Measurements from ENCODE around the gene SETD7.

SETD7 gene

DNA sequence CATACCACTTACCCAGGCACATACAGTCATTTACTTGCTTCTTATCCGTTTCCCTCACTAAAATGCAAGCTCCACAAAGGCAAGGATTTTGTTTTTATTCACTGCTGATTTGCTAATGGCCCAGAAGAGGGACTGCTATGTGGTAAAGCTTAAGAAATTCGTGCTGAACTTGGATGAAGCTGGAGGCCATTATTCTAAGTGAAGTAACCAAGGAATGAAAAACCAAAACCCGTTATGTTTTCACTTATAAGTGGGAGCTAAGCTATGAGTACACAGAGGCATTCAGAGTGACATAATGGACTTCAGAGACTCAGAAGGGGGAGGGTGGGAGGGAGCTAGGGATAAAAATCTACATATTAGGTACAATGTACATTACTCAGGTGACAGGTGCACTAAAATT lies 54.9 kb downstream of the SETD7 start:
- Mint-ChIP-seq H3K4me3 (no peak overlapping the region), H3K9me3 (peaks cover 0 to 3% of the 10 kb centered on the region in 2 donors), H3K27ac (no peak overlapping the region), H3K4me1 (no peaks in the 10 kb centered on the region), H3K27me3 (no peaks in the 10 kb centered on the region), H3K36me3 (peaks cover 16 to 32% of the 10 kb centered on the region in 2 donors)
- no peak for ATAC-seq (replicated peaks)
- DNase-seq = no peak

DNA sequence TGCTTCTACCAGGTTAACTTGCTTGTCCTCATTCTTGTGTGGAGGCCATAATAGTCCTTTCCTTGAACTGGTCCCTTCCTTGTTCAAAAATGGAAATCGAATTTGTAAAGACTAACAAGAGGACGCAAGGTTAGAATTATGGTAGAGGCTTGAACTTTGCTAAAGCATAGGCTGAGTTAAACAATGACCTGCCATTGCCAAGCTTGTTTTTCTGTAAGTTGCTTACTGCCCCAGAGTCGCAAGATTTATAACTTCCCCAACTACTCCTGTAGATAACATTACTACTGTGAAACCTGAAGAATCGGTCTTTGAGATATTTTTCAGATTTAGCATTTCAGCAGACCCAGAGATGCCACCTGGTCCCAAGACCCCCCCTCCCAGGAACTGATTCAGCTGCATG lies 56.8 kb downstream of the SETD7 start:
- peaks cover 8 to 26% of the 10 kb centered on the region in 2 donors for H3K36me3 Mint-ChIP-seq
- no peak overlapping the region for H3K4me3 Mint-ChIP-seq
- H3K27me3 Mint-ChIP-seq = no peaks in the 10 kb centered on the region
- H3K4me1 Mint-ChIP-seq = no peaks in the 10 kb centered on the region
- no peak overlapping the region for H3K27ac Mint-ChIP-seq
- H3K9me3 Mint-ChIP-seq = peaks cover 0 to 3% of the 10 kb centered on the region in 2 donors
- ATAC-seq (replicated peaks) (no peak), DNase-seq (no peak)

DNA sequence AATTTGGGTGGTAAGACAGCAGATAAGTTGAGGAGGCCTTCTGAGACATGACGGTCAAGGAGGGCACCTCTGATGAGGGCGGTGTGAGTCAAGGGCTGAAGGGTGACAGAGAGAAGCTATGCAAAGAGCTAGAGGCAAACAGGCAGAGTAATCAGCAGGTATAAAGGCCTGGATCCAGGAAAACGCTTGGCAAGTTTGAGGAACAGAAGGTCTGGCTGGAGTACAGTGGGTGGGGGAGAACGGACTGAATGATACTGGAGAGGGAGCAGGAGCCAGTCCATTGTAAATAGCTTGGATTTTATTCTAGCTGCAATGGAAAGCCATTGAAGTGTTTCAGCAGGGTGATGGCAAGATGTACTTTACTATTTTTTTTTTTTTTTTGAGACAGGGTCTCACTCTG lies 62.8 kb downstream of the SETD7 start:
- ATAC-seq (replicated peaks) = no peak
- Mint-ChIP-seq H3K4me1 (no peaks in the 10 kb centered on the region), H3K36me3 (peaks cover 5 to 10% of the 10 kb centered on the region in 2 donors), H3K9me3 (peaks cover 0 to 2% of the 10 kb centered on the region in 2 donors), H3K27me3 (no peaks in the 10 kb centered on the region), H3K4me3 (no peak overlapping the region), H3K27ac (no peak overlapping the region)
- DNase-seq = no peak

DNA sequence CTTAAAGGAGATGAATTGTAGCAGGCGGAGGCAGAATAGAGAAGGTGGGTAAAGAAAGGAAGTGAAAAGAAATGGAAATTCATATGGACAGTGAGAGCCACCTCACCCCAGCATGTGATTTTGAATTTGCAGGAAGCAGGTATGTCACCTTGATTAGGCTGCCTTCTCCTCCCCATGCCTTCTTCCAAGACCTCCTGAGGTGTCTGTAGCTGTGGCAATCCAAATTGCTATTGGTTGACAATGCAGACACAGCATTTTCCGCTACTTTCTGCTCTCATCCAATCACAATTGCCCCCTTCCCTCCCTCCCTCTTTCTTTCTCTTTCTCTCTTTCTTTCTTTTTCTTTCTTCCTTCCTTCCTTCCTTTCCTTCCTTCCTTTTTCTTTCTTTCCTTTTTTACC lies 63.6 kb downstream of the SETD7 start:
- peaks cover 5 to 10% of the 10 kb centered on the region in 2 donors for H3K36me3 Mint-ChIP-seq
- H3K27ac Mint-ChIP-seq = no peak overlapping the region
- H3K27me3 Mint-ChIP-seq = no peaks in the 10 kb centered on the region

DNA sequence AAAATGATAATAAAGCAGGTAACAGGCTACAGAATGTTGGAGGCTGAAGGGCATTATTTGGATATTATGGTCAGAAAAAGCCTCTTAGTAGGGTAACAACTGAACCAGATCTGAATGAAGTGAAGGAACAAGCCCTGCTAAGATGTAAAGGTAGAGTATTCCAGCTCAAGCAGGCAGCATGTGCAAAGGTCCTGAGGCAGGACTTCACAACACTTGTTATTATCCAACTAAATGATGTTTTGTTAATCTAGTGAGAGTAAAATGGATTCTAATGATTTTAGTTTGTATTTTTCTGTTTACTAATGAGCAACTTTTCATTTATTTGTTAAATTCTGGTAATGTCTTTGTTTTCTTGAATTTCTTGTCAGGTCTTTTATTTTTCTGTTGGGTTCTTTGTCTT lies 66.4 kb downstream of the SETD7 start:
- DNase-seq (no peak), ATAC-seq (replicated peaks) (no peak)
- peaks cover 5 to 9% of the 10 kb centered on the region in 2 donors for H3K36me3 Mint-ChIP-seq
- no peaks in the 10 kb centered on the region for H3K27me3 Mint-ChIP-seq
- H3K4me3 Mint-ChIP-seq = no peak overlapping the region
- no peak overlapping the region for H3K27ac Mint-ChIP-seq
- no peaks in the 10 kb centered on the region for H3K4me1 Mint-ChIP-seq
- H3K9me3 Mint-ChIP-seq = peaks cover 0 to 2% of the 10 kb centered on the region in 2 donors

More for the DNA sequence above, 63.6 kb downstream of the SETD7 start:
- H3K4me3 Mint-ChIP-seq = no peak overlapping the region
- H3K9me3 Mint-ChIP-seq = peaks cover 0 to 2% of the 10 kb centered on the region in 2 donors
- H3K4me1 Mint-ChIP-seq = no peaks in the 10 kb centered on the region
- no peak for DNase-seq
- ATAC-seq (replicated peaks) = no peak

DNA sequence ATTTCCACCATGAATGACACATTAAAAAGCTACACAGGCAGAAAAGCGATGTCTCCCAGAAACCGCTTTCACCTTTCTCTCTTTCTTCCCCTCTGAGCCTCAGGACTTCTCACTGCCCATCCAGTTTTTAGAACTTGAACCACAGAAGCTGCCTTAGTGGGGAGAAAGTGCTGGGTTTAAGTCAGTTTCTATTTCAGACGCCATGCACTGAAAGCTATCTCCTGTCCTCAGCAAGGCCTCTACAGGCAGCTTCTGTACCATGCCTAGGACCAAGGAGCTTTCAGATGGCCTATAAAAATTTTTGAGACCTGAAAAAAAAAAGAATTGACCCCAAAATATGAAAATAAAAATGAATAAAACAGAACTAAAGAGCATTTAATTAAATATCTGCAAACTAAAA lies 67.6 kb downstream of the SETD7 start:
- Mint-ChIP-seq H3K27me3 (no peaks in the 10 kb centered on the region), H3K9me3 (peaks cover 0 to 2% of the 10 kb centered on the region in 2 donors), H3K27ac (no peak overlapping the region), H3K36me3 (peaks cover 5 to 9% of the 10 kb centered on the region in 2 donors), H3K4me3 (no peak overlapping the region), H3K4me1 (no peaks in the 10 kb centered on the region)
- DNase-seq = no peak
- ATAC-seq (replicated peaks) = no peak

DNA sequence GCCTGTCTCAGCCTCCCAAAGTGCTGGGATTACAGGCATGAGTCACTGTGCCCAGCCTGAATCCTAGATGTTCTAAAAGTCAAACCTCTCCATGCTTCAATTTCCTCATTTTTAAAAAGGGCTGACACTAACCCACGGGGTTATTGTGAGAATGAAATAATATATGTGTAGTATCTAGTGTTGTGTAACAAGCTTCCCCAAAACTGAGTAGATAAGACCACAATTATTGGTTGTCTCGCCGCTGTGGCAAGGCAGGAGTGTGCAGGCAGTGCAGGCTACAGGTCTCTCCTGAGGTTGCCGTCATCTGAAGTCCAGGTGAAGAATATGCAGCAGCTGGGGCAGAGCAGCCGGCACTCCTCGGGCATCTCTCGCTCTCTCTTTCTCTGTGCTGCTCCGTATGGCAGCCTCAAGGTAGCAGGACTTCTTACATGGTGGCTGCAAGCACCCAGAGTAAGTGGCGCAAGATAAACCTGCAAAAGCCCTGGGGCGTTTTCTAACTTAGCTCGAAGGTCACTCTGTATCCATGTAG lies 71.2 kb downstream of the SETD7 start:
- Mint-ChIP-seq H3K9me3 (peaks cover 0 to under 1% of the 10 kb centered on the region in 2 donors), H3K27me3 (no peaks in the 10 kb centered on the region), H3K27ac (no peak overlapping the region), H3K36me3 (peaks cover 0 to 10% of the 10 kb centered on the region in 2 donors), H3K4me3 (no peak overlapping the region), H3K4me1 (peaks cover 0 to under 1% of the 10 kb centered on the region in 2 donors)
- DNase-seq (no peak), ATAC-seq (replicated peaks) (no peak)

DNA sequence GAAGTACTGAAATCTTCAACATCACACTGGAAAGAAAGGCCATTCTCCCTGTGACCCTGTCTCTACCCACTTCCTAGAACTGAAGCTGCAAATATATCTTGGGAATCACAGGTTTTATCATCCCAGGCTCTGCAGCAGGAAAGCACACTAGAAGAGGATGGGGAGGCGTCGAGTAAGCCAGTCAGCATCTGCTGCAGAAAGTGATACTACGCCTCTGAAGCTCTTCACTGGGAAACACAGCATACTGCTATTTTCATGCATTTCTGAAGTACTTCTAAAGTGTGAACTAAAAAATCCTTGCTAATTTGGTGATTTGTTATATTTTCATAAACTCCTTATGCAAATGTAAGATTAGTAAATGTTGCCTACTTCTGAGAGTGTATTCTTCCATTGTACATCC lies 73.0 kb downstream of the SETD7 start:
- no peak for ATAC-seq (replicated peaks)

DNA sequence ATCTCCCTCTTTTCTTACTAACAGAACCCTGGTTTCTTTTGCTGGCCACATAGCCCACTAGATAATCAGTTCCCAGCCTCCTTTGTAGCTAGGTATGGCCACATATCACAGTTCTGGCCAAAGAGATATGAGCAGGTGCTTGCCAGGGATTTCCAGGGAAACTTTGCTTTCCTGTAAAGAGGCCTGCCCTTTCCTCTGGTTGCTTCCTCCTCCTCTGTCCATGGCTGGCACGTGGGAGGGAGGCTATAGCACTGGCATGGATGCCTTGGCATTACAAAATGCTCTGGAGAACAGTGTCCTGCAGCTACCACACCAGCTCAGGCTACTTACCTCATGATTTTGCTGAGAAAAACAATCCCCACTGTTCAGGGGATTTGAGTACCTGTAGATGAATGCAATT lies 74.6 kb downstream of the SETD7 start:
- no peak for ATAC-seq (replicated peaks)
- no peak for DNase-seq
- Mint-ChIP-seq H3K27me3 (no peaks in the 10 kb centered on the region), H3K27ac (no peak overlapping the region), H3K4me3 (no peak overlapping the region), H3K36me3 (peaks cover 5 to 17% of the 10 kb centered on the region in 2 donors), H3K4me1 (peaks cover 6 to 12% of the 10 kb centered on the region in 2 donors), H3K9me3 (no peaks in the 10 kb centered on the region)

More for the DNA sequence above, 73.0 kb downstream of the SETD7 start:
- H3K36me3 Mint-ChIP-seq = peaks cover 5 to 14% of the 10 kb centered on the region in 2 donors
- no peak overlapping the region for H3K27ac Mint-ChIP-seq
- peaks cover 6 to 12% of the 10 kb centered on the region in 2 donors for H3K4me1 Mint-ChIP-seq
- no peaks in the 10 kb centered on the region for H3K27me3 Mint-ChIP-seq
- no peaks in the 10 kb centered on the region for H3K9me3 Mint-ChIP-seq
- no peak for DNase-seq
- H3K4me3 Mint-ChIP-seq = no peak overlapping the region

DNA sequence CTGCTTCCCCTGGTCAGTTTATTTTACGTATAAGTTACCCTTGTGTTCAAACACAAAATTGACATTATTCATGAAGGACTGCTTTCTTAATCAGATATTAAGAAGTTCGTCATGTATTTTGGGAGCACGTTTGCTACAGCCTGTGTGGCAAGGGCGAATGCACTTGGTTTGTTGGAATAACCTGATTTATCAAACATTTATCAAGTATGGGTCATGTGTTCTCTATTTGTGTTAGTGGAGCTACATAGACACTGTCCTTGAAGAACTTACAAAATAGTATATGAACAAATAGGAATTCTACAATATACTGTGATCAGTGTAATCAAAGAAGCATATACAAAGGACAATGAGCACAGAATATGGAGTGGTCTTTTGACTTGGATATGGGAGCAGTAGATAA lies 79.7 kb downstream of the SETD7 start:
- ATAC-seq (replicated peaks) = no peak
- Mint-ChIP-seq H3K4me3 (no peak overlapping the region), H3K4me1 (peaks cover 7 to 16% of the 10 kb centered on the region in 2 donors), H3K9me3 (peaks cover 0 to 1% of the 10 kb centered on the region in 2 donors), H3K36me3 (peaks cover 13 to 36% of the 10 kb centered on the region in 2 donors), H3K27ac (no peak overlapping the region), H3K27me3 (no peaks in the 10 kb centered on the region)
- no peak for DNase-seq

DNA sequence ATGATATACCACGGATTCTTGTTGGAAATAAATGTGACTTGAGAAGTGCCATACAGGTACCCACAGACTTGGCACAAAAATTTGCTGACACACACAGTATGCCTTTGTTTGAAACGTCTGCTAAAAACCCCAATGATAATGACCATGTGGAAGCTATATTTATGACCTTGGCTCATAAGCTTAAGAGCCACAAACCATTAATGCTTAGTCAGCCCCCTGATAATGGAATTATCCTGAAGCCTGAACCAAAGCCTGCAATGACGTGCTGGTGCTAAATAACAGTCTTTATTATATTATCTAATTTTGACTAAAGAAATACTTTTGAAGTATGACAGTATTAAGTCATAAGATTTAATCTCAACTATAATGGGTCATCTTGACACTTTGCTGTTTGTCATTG lies 83.2 kb downstream of the SETD7 start:
- Mint-ChIP-seq H3K9me3 (peaks cover 9 to 11% of the 10 kb centered on the region in 2 donors), H3K27ac (no peak overlapping the region), H3K4me1 (peaks cover 20 to 33% of the 10 kb centered on the region in 2 donors), H3K4me3 (no peak overlapping the region), H3K27me3 (no peaks in the 10 kb centered on the region), H3K36me3 (peaks cover 27 to 57% of the 10 kb centered on the region in 2 donors)
- ATAC-seq (replicated peaks) = no peak
- no peak for DNase-seq

DNA sequence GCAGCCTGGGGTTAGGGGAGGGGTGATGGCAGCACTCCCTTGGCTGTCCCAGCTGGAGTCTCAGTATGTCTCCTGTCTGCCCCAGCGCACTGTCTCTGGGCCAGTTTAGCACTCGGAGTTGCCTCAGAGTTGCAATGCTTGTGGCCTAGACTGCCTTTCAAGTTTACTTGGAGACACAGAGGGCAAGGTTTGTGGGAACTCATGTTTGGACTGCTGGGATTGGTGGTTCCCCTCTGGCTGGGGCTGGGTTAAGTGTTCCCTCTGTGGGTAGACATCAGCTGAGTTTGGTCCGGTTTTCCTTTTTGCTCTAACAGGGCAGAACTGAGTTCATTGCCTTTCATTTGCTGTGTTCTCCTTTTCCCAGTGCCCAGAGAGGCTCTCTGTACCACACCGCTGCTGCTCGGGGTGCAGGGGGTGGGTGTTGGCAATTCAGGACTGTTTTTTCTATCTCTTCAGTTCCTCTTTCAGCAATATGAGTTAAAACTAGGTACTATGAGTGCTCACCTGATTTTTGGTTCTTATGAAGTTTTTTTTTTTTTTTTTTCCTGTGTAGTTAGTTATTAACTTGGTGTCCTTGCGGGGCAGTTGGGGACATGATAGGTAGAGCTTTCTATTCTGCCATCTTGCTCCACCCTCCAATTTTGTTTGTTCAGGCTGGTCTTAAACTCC lies 84.9 kb downstream of the SETD7 start:
- H3K27ac Mint-ChIP-seq = no peak overlapping the region
- no peak overlapping the region for H3K4me3 Mint-ChIP-seq
- ATAC-seq (replicated peaks) (peak; percentile 95 to 96), DNase-seq (peak; percentile 11)
- no peaks in the 10 kb centered on the region for H3K27me3 Mint-ChIP-seq
- H3K4me1 Mint-ChIP-seq = peaks cover 20 to 33% of the 10 kb centered on the region in 2 donors
- H3K9me3 Mint-ChIP-seq = peaks cover 9 to 12% of the 10 kb centered on the region in 2 donors
- H3K36me3 Mint-ChIP-seq = peaks cover 28 to 54% of the 10 kb centered on the region in 2 donors

DNA sequence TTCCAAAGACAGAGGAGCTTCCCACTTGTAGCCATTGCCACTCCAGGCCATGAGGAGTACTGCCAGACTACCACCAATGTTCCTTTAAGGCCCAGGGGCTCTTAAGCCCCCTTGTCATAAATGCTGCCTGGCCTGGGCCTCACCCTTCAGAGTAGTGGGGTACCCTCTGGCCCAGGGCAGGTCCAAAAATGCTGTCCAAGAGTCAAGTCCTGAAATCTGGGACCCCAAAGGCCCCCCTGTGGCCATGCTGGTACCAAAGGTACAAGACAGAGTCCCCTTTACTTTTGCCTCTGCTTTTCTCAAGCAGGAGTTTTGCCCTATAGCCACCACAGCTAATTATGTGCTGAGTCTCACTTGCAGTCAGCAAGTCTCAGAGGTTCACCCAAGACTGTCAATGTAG lies 85.7 kb downstream of the SETD7 start:
- H3K9me3 Mint-ChIP-seq = peaks cover 9 to 12% of the 10 kb centered on the region in 2 donors
- no peak overlapping the region for H3K27ac Mint-ChIP-seq
- no peak overlapping the region for H3K4me3 Mint-ChIP-seq
- no peaks in the 10 kb centered on the region for H3K27me3 Mint-ChIP-seq
- H3K36me3 Mint-ChIP-seq = peaks cover 30 to 53% of the 10 kb centered on the region in 2 donors
- DNase-seq = no peak
- peak in 1 of 2 donors; percentile 8 for ATAC-seq (replicated peaks)
- H3K4me1 Mint-ChIP-seq = peaks cover 21 to 38% of the 10 kb centered on the region in 2 donors

DNA sequence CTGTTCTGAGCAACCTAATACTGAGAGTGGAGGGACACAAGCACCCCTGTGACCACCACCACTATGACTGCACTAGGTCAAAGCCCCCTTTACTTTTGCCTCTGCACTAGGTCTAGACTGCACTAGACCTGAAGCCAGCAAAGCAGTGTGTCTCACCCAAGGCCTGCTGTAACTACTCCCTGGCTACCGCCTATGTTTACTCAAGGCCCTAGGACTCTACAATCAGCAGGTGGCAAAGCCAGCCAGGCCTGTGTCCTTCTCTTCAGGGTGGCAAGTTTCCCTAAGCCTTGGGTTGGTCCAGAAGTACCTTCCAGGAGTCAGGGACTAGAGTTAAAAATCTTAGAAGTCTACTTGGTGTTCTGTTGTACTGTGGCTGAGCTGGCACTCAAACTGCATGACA lies 86.2 kb downstream of the SETD7 start:
- H3K27ac Mint-ChIP-seq = no peak overlapping the region
- no peaks in the 10 kb centered on the region for H3K27me3 Mint-ChIP-seq
- peaks cover 33 to 55% of the 10 kb centered on the region in 2 donors for H3K36me3 Mint-ChIP-seq
- peaks cover 23 to 41% of the 10 kb centered on the region in 2 donors for H3K4me1 Mint-ChIP-seq
- DNase-seq = no peak
- no peak for ATAC-seq (replicated peaks)
- no peak overlapping the region for H3K4me3 Mint-ChIP-seq
- peaks cover 9 to 12% of the 10 kb centered on the region in 2 donors for H3K9me3 Mint-ChIP-seq

DNA sequence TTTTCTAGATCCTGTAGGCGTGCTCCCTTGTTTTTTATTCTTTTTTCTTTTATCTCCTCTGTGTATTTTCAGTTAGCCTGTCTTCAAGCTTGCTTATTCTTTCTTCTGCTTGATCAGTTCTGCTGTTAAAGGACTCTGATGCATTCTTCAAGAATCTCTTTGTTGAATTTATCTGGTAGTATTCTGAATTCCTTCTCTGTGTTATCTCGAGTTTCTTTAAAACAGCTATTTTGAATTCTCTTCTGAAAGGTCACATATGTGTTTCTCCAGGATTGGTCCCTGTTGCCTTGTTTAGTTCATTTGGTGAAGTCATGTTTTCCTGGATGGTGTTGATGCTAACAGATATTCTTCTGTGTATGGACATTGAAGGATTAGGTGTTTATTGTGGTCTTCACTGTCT lies 86.8 kb downstream of the SETD7 start:
- peaks cover 23 to 41% of the 10 kb centered on the region in 2 donors for H3K4me1 Mint-ChIP-seq
- peaks cover 33 to 55% of the 10 kb centered on the region in 2 donors for H3K36me3 Mint-ChIP-seq
- H3K27ac Mint-ChIP-seq = no peak overlapping the region
- DNase-seq (no peak), ATAC-seq (replicated peaks) (no peak)
- H3K4me3 Mint-ChIP-seq = no peak overlapping the region
- peaks cover 9 to 12% of the 10 kb centered on the region in 2 donors for H3K9me3 Mint-ChIP-seq
- H3K27me3 Mint-ChIP-seq = no peaks in the 10 kb centered on the region

All from stimulated activated naive B cell treated with anti-CD40 and anti-IgM and Interleukin-4, amounts not matched to agents 10 μg/mL and 1 μg/mL and 100 μg/mL, for 72 hours (primary cell).